Upper lobe of left lung (tissue), 6 donors: ENCODE results near the gene POLG. TPM values are rescaled to one million over a fixed set of nuclear protein-coding genes. Genes with fewer than 3 reads are reported as not detected.

Source experiments
- ATAC-seq, 2 donors: fragments of 200-7000 bp; cut with Tn5 transposase; one replicate each; pipeline ENCODE4 v1.9.1; 2022; ENCODE audit warnings: mild to moderate bottlenecking in 2 of 2, moderate library complexity in 2 of 2; ENCODE audit not compliant: low FRiP score in 2 of 2
- DNase-seq, 2 donors: peaks; one replicate each; pipeline ENCODE4 v3.0.0-alpha.2; 2019 to 2020
- H3K27ac ChIP-seq, 4 donors: fragments of 200-600 bp; sonication (generic); one replicate each; pipeline ENCODE4 v1.5.1; 2016 to 2019
- H3K27me3 ChIP-seq, 4 donors: fragments of 200-600 bp; sonication (generic); one replicate each; pipeline ENCODE4 v1.5.1; 2017 to 2019
- H3K36me3 ChIP-seq, 4 donors: fragments of 200-600 bp; sonication (generic); one replicate each; pipeline ENCODE4 v1.5.1; 2016 to 2019
- H3K4me1 ChIP-seq, 4 donors: fragments of 200-600 bp; sonication (generic); one replicate each; pipeline ENCODE4 v1.5.1; 2018 to 2019
- H3K4me3 ChIP-seq, 4 donors: fragments of 200-600 bp; sonication (generic); one replicate each; pipeline ENCODE4 v1.5.1; 2017 to 2019; ENCODE audit warnings: mild to moderate bottlenecking in 2 of 4, moderate library complexity in 1 of 4
- H3K9me3 ChIP-seq, 4 donors: fragments of 200-600 bp; sonication (generic); one replicate each; pipeline ENCODE4 v1.5.1; 2018 to 2019
- EP300 ChIP-seq, 4 donors: sonication (generic); formaldehyde crosslinking; IDR thresholded peaks; one replicate each; pipeline ENCODE4 v1.5.1; 2017; ENCODE audit warnings: antibody characterized with exemption in 4 of 4, control low read depth in 2 of 4
- POLR2A ChIP-seq, 4 donors: fragments of 450-650 bp; IDR thresholded peaks; one replicate each; pipeline ENCODE4 v1.5.1; 2016 to 2017; ENCODE audit warnings: antibody characterized with exemption in 4 of 4, mild to moderate bottlenecking in 2 of 4
- POLR2AphosphoS5 ChIP-seq, 2 donors: sonication (generic); formaldehyde crosslinking; IDR thresholded peaks; one replicate each; pipeline ENCODE4 v1.5.1; 2017; ENCODE audit warnings: antibody characterized with exemption in 2 of 2
- WGBS, 2 donors: methylation state at CpG; one replicate each; pipeline ENCODE4 v1.1.5; 2017 to 2018; 5-methylcytosine and 5-hydroxymethylcytosine counted together
- total RNA-seq, 6 donors: library from RNA; depleted of rRNA in 4 of 6; stranded (reverse); fragments of >200 nt in 4 of 6; gene quantifications; one replicate each; pipeline versions ENCODE4 v1.1.0 to v1.2.1, GENCODE V29; 2016 to 2021
- TF ChIP-seq, protein P1 (sequence below), 6 experiments: fragments of 450-650 bp in 4 of 6; fragments of 200-600 bp in 2 of 6; sonication (generic) in 2 of 6; IDR thresholded peaks; one replicate each; pipeline ENCODE4 v1.5.1; 2016 to 2019; ENCODE audit warnings: antibody characterized with exemption in 6 of 6
- donor health status: DM: no; HTN: no; CAD: no; lungs with moderate emphysema.
- donor health status: DM: no; HTN: yes; CAD: no; lungs with severe emphysema.

Gene POLG
- total RNA-seq, 6 donors from 2014 or later: 58.3 to 185 (median 75.0) TPM

DNA sequence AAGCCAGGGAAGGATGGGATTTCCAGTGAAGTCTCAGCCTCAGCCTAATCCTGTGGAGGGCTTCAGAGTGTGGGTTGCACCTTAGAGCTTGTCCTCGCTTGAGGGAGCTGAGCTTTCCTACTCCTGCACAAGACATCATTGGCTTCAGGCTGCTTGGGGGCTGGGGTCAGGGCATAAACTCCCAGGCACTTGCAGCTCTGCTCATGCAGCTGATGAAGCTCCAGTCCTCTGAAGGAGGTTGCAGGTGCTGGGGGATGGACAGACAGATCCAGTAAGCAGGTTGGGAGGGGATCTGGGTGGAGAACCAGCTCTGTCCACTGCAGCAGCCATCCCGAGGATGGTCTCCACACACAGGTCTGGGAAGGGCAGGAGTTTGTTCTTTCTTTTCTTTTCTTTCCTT, 19.4 kb upstream of the POLG start:
- TF ChIP-seq POLR2A (IDR thresholded peaks at IDR 0.05) (no peak), EP300 (IDR thresholded peaks at IDR 0.05) (no peak), POLR2AphosphoS5 (IDR thresholded peaks at IDR 0.05) (no peak)
- TF ChIP-seq, protein P1, sequence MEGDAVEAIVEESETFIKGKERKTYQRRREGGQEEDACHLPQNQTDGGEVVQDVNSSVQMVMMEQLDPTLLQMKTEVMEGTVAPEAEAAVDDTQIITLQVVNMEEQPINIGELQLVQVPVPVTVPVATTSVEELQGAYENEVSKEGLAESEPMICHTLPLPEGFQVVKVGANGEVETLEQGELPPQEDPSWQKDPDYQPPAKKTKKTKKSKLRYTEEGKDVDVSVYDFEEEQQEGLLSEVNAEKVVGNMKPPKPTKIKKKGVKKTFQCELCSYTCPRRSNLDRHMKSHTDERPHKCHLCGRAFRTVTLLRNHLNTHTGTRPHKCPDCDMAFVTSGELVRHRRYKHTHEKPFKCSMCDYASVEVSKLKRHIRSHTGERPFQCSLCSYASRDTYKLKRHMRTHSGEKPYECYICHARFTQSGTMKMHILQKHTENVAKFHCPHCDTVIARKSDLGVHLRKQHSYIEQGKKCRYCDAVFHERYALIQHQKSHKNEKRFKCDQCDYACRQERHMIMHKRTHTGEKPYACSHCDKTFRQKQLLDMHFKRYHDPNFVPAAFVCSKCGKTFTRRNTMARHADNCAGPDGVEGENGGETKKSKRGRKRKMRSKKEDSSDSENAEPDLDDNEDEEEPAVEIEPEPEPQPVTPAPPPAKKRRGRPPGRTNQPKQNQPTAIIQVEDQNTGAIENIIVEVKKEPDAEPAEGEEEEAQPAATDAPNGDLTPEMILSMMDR (IDR thresholded peaks at IDR 0.05): no peak
- no peak overlapping the region for H3K4me3 ChIP-seq
- H3K27me3 ChIP-seq: peaks cover 0 to 15% (median 6%) of the 10 kb centered on the region in 4 donors
- no peaks in the 10 kb centered on the region for H3K9me3 ChIP-seq
- DNase-seq (no peak), ATAC-seq (no peak)
- H3K27ac ChIP-seq: no peak overlapping the region
- 79 to 87% methylated on average over 1 to 2 of the region's 2 CpGs for WGBS, 2 donors
- peaks cover 2 to 6% (median 4%) of the 10 kb centered on the region in 4 donors for H3K4me1 ChIP-seq
- H3K36me3 ChIP-seq: no peaks in the 10 kb centered on the region

DNA sequence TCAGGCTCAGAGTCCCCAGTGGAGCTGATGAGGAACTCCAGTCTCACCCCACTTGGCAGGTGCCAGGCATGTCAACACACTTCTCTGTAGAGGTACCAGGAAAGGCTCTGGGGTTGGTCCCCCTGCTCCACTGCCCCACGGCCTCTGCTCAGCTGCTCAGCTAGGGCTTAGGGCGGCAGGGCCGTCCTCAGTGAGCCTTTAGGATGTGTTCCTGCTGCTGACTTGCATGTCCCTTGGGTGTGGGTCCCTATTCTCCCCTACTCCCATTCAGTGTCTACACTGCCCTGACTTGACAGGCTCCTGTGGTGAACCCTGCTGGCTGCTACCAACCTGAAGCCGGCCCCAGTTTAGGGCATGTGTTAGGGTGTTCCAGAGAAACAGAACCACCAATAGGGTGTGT, 17.9 kb upstream of the POLG start:
- H3K27me3 ChIP-seq: peaks cover 0 to 7% (median 2%) of the 10 kb centered on the region in 4 donors
- H3K36me3 ChIP-seq: no peaks in the 10 kb centered on the region
- WGBS, 2 donors: 46 to 61% methylated on average over 4 of the region's 4 CpGs
- no peak overlapping the region for H3K27ac ChIP-seq
- DNase-seq (no peak), ATAC-seq (peak in 1 of 2 donors; percentile 13)
- no peak for TF ChIP-seq POLR2A (IDR thresholded peaks at IDR 0.05)
- no peaks in the 10 kb centered on the region for H3K9me3 ChIP-seq
- H3K4me1 ChIP-seq: no peaks in the 10 kb centered on the region
- no peak overlapping the region for H3K4me3 ChIP-seq

DNA sequence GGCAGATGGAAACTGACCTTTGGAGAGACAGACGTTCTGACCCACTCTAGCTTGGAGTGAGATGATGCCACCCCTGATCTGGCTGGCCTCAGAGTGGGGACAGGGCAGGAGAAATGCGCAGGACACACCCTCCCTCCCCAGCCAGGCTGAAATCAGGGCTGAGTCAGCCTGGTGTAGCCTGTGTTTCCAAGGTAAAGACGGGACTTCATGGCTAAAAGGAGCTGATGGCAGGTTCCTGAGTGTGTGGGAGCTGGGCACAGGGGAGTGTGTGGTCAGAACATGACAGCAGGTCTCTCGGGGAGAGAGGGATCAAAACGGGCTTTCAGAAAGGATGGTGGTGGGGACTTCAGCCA, 14.6 kb upstream of the POLG start:
- WGBS, 2 donors: 65 to 71% methylated on average over 5 of the region's 5 CpGs
- ATAC-seq: no peak
- H3K4me1 ChIP-seq: no peaks in the 10 kb centered on the region
- no peaks in the 10 kb centered on the region for H3K36me3 ChIP-seq
- H3K27me3 ChIP-seq: no peaks in the 10 kb centered on the region
- H3K27ac ChIP-seq: no peak overlapping the region
- no peak overlapping the region for H3K4me3 ChIP-seq
- no peaks in the 10 kb centered on the region for H3K9me3 ChIP-seq
- TF ChIP-seq, protein P1 (IDR thresholded peaks at IDR 0.05): no peak
- no peak for TF ChIP-seq POLR2AphosphoS5 (IDR thresholded peaks at IDR 0.05)
- no peak for TF ChIP-seq EP300 (IDR thresholded peaks at IDR 0.05)
- TF ChIP-seq POLR2A (IDR thresholded peaks at IDR 0.05): no peak
- DNase-seq: no peak

DNA sequence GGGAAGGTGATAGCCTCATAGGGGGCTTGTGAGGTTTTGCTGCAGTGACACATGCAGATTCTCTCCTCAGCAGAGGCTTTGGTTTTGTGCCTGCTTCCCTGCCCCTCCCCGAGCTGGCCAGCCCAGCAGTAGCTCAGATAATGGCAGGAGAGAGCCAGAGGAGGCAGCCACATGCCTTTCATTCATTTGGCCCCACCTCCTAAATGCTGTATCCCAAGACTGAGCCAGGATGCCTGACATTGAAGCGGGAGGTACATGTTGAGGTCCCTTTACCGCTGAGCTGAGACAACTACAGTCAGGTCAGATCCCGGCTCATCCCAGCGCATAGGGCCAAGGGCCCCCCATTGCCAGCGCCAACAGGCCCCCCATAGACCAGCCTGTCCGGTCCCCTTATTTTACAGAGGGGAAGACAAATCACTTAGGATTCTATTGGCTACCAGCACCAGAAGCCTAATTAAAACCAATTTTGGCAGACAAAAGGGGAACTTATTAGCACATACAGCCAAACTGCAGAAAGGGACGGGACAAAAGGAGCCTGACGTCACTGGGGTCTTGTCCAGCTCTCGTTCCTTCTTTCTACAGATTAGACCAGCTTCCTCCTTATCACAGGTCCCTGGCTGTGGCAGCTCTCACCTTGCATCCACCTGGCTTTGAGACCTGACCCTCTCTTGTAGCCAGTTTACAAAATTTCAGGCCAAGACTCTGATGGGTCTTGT, 12.1 kb upstream of the POLG start:
- TF ChIP-seq POLR2A (IDR thresholded peaks at IDR 0.05) (no peak), POLR2AphosphoS5 (IDR thresholded peaks at IDR 0.05) (no peak), EP300 (IDR thresholded peaks at IDR 0.05) (no peak)
- TF ChIP-seq, protein P1 (IDR thresholded peaks at IDR 0.05): no peak
- Histone ChIP-seq H3K4me1 (no peaks in the 10 kb centered on the region), H3K27ac (no peak overlapping the region), H3K27me3 (no peaks in the 10 kb centered on the region), H3K9me3 (no peaks in the 10 kb centered on the region), H3K36me3 (no peaks in the 10 kb centered on the region), H3K4me3 (no peak overlapping the region)
- DNase-seq (no peak), ATAC-seq (no peak)
- WGBS, 2 donors: 48 to 55% methylated on average over 9 to 10 of the region's 10 CpGs

DNA sequence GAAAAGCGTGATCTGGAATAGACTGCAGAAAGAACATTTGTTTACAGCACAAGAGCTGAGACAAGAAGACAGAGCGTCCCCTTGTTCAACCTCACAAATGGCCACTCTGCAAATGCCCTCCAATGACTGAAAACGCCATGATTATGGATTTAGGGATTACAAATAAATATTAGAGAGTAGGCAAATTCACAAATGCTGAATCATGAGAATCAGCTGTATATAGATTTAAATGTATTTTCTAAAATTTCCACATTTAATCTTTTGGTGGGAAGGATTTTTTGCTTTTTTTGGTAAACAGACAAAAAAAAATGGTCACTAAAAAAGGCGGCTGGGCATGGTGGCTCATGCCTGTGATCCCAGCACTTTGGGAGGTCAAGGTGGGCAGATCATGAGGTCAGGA, 10.6 kb upstream of the POLG start:
- H3K4me1 ChIP-seq: no peaks in the 10 kb centered on the region
- H3K27ac ChIP-seq: no peak overlapping the region
- no peak for TF ChIP-seq POLR2A (IDR thresholded peaks at IDR 0.05)
- no peak for TF ChIP-seq POLR2AphosphoS5 (IDR thresholded peaks at IDR 0.05)
- TF ChIP-seq, protein P1 (IDR thresholded peaks at IDR 0.05): no peak
- TF ChIP-seq EP300 (IDR thresholded peaks at IDR 0.05): no peak
- 80 to 84% methylated on average over 4 of the region's 4 CpGs for WGBS, 2 donors
- DNase-seq: no peak
- H3K36me3 ChIP-seq: no peaks in the 10 kb centered on the region
- no peak overlapping the region for H3K4me3 ChIP-seq
- ATAC-seq: no peak
- H3K9me3 ChIP-seq: no peaks in the 10 kb centered on the region
- no peaks in the 10 kb centered on the region for H3K27me3 ChIP-seq
